ENCODE results near the gene VSX1. TPM values are rescaled to one million over a fixed set of nuclear protein-coding genes. Genes with fewer than 3 reads are reported as not detected.

The VSX1 gene
- total RNA-seq, 1 donor from 2014 or later: not detected

DNA sequence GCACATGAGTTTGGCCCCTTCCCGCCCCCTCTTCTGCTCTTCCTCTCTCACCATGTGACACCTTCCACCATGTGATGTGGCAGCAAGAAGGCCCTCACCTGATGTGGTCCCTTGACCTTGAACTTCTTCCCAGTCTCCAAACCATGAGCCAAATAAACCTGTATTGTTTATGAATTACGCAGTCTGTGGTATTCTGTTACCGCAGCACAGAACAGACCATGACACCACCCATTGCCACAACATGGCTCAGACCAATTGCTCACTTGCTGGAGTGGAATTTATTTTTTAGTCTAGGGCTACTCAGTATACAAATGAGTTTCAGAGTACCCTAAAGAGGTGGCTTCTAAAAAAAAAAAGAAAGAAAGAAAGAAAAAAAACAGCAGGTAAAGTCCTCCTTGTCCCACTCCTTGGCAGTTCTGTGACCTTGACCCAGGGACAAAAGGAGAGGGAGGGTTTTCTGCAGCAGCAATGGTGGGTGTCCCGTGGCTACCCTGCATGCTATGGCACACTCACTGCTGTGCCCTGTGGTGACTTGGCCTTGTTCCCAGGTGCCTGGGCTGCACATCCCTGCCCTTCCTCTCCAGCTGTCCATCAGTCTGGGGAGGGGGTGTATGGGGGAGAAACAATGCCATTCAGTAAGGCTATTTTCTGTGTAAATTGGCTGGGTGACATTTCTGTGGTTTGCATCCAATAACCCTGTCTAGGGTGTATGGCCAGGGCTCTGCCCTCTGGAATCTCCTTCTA is 5.4 kb upstream of the VSX1 start:
- ATAC-seq (ENCODE audit: low read depth): no peak
- H3K4me1 Mint-ChIP-seq: peaks cover 1% of the 10 kb centered on the region

DNA sequence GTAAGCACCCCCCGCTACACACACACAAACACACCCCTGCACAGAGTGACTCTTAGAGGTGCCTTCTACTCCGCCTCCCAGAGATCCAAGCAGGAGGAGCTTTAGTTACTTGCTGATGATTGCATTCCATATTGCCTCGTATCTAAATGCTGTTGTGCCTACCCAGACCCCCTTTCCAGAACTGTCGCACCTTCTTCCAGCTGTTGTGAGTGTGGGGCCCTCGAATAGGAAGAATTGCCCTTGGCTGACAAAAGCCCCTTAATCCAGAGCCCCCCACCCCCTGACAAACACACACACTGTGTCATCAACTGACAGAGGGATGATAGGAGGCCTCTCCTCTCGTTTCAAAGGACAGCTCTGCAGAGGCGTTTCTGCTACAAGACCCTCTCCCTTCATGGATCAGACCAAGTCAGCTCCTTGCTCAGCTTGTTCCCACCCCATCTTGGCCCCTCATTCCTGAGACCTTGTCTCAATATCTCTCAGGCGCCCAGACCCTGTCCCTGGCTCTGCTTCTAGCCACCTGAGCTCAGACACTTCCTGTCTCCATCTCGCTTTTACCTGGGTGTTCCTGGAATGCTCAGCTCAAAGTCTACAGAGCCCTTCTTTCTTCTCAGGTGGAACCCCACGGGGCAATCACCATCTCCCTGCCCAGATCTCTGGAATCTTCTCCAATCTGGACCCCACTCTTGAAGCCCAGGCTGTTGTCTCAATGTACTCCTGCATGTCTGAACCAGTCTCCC is 4.0 kb upstream of the VSX1 start:
- ATAC-seq (ENCODE audit: low read depth): no peak
- Mint-ChIP-seq H3K27ac (no peak overlapping the region), H3K36me3 (ENCODE audit: low read depth) (no peaks in the 10 kb centered on the region), H3K4me3 (no peak overlapping the region), H3K27me3 (peaks cover 61% of the 10 kb centered on the region), H3K4me1 (peaks cover 6% of the 10 kb centered on the region), H3K9me3 (no peaks in the 10 kb centered on the region)
- intact Hi-C loops (cut with micrococcal nuclease): no loop called here
- ChIA-PET POLR2A (no interaction called here), CTCF (no interaction called here)
- TF ChIP-seq, protein P1, sequence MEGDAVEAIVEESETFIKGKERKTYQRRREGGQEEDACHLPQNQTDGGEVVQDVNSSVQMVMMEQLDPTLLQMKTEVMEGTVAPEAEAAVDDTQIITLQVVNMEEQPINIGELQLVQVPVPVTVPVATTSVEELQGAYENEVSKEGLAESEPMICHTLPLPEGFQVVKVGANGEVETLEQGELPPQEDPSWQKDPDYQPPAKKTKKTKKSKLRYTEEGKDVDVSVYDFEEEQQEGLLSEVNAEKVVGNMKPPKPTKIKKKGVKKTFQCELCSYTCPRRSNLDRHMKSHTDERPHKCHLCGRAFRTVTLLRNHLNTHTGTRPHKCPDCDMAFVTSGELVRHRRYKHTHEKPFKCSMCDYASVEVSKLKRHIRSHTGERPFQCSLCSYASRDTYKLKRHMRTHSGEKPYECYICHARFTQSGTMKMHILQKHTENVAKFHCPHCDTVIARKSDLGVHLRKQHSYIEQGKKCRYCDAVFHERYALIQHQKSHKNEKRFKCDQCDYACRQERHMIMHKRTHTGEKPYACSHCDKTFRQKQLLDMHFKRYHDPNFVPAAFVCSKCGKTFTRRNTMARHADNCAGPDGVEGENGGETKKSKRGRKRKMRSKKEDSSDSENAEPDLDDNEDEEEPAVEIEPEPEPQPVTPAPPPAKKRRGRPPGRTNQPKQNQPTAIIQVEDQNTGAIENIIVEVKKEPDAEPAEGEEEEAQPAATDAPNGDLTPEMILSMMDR (IDR thresholded peaks at IDR 0.05): no peak
- DNase-seq: no peak

More for the DNA sequence above, 5.4 kb upstream of the VSX1 start:
- no peaks in the 10 kb centered on the region for H3K36me3 Mint-ChIP-seq (ENCODE audit: low read depth)
- intact Hi-C loops (cut with micrococcal nuclease): no loop called here
- H3K9me3 Mint-ChIP-seq: no peaks in the 10 kb centered on the region
- ChIA-PET POLR2A (no interaction called here), CTCF (no interaction called here)
- no peak overlapping the region for H3K4me3 Mint-ChIP-seq
- DNase-seq: no peak
- TF ChIP-seq, protein P1 (IDR thresholded peaks at IDR 0.05): no peak
- no peak overlapping the region for H3K27ac Mint-ChIP-seq
- H3K27me3 Mint-ChIP-seq: peaks cover 62% of the 10 kb centered on the region

DNA sequence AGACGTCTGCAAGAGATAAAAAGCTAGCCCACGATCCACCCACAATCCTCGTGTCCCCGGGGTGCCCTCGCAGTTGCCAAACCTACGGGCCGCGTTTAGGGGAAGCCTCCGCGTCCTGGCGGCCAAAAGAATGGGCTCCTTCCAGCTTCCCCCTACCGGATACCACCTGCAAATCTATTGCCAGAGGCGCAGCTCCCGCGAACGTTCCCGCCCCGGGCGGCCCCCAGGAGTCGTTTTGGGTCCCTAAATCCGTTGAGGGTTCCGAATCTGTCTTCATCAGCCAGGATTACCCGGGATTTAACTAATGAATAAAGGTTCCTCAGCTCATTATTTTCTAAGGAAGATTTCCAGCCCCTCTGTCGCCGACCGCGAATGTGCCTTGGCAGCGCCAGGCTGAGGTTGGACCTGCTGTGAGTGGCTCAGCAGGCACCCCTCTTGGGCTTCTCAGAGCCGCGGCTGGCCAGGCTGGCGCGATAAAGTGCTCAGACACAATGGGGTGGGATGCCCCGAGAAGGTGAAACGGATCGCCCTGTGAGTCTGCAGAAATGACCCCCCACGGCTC is 2.8 kb upstream of the VSX1 start:
- POLR2A ChIA-PET: no interaction called here

DNA sequence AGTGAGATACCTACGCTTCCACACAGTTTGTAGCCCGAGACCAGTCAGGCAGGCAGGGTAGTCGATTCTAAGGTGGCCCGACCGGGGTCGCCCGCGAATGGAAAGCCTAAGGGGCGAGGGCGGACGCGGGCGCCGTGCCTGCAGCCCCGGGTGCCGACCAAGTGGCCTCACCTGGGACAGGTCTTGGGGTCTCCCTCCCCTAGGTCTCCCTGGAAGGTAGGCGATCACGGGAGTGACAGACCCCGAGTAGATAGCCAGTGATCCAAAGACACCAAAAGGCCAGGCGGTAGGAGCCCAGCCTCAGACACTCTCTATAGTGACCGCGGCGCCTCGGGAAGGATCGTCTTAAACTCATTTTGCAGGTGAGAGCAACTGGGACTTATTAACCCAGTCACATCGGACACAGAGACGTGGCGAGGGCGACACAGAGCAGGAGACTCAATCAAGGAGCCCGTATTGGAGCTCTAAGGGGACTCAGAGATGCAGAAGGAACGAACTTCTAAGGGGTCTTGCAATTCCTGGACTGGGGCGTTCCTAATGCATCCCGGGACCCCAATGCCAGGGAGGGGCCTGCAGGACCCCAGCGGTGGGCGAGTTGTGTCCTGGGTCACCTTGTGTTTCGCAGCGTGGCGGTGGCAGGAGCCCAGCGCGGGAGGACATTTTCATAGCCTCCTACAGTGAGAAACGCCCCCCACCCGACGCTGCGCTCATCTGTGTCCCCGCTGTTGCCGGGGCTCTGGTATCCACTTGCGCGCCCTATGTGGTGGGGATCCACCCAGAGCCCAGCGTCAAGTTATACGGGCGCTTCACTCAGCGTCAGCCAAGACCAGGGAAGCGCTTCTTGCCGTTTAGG is 2.1 kb upstream of the VSX1 start:
- ChIA-PET CTCF (no interaction called here), POLR2A (no interaction called here)
- Mint-ChIP-seq H3K4me3 (no peak overlapping the region), H3K4me1 (peaks cover 9% of the 10 kb centered on the region), H3K27me3 (peaks cover 69% of the 10 kb centered on the region), H3K27ac (no peak overlapping the region), H3K36me3 (ENCODE audit: low read depth) (no peaks in the 10 kb centered on the region), H3K9me3 (no peaks in the 10 kb centered on the region)
- ATAC-seq (ENCODE audit: low read depth) (no peak), DNase-seq (no peak)
- intact Hi-C loops (cut with micrococcal nuclease): no loop called here
- TF ChIP-seq, protein P1 (IDR thresholded peaks at IDR 0.05): no peak

More for the DNA sequence above, 2.8 kb upstream of the VSX1 start:
- intact Hi-C loops (cut with micrococcal nuclease): no loop called here
- CTCF ChIA-PET: no interaction called here
- Mint-ChIP-seq H3K36me3 (ENCODE audit: low read depth) (no peaks in the 10 kb centered on the region), H3K4me3 (no peak overlapping the region), H3K9me3 (no peaks in the 10 kb centered on the region), H3K27me3 (peaks cover 67% of the 10 kb centered on the region), H3K4me1 (peaks cover 9% of the 10 kb centered on the region), H3K27ac (no peak overlapping the region)
- ATAC-seq (ENCODE audit: low read depth) (no peak), DNase-seq (no peak)
- TF ChIP-seq, protein P1 (IDR thresholded peaks at IDR 0.05): no peak

Data from activated B cell treated with CpG ODN at 0.5 μM for 24 hours (primary cell).